HG03097 (cell line): ENCODE results near the gene APBB1.
A peak's percentile ranks its signal among the peaks of the same experiment; 100 is the strongest.
"Not testable (repeated sequence)": the region's sequence is repeated elsewhere in the genome, so short reads cannot be mapped to it uniquely, and the experiment has no call there.

Experiments used
- ATAC-seq: cut with Tn5 transposase; IDR thresholded peaks from one replicate; pipeline ENCODE4 v1.9.1; 2021; ENCODE audit not compliant: unreplicated experiment, low FRiP score

Gene APBB1

DNA sequence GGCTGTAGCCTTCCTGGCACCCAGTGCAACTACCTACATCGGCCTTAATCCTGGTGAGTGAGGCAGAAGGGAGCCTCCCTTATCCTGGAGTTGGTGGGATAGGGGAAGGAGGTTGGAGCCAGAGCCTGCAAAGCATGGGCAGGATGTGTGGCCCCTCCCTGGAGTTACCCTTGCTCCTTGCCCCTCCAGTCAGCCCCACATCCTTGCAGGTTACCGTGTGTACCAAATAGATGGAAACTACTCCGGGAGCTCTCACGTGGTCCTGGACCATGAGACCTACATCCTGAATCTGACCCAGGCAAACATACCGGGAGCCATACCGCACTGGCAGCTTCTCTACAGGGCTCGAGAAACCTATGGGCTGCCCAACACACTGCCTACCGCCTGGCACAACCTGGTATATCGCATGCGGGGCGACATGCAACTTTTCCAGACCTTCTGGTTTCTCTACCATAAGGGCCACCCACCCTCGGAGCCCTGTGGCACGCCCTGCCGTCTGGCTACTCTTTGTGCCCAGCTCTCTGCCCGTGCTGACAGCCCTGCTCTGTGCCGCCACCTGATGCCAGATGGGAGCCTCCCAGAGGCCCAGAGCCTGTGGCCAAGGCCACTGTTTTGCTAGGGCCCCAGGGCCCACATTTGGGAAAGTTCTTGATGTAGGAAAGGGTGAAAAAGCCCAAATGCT, 24.8 kb downstream of the APBB1 start:
- ATAC-seq = no peak

DNA sequence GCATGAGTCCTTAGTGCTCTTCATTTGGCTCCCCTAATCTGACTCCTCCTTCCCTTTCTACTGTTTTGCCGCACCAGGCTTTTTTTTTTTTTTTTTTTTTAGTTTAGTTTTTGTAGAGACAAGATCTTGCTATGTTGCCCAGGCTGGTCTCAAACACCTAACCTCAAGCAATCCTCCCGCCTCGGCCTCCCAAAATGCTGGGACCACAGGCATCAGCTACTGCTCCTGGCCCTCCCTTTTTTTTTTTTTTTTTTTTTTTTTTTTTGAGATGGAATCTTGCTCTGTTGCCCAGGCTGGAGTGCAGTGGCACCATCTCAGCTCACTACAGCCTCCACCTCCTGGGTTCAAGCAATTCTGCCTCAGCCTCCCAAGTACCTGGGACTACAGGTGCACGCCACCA, 26.6 kb downstream of the APBB1 start:
- not testable (repeated sequence) for ATAC-seq

GRCh38 chr11:6391537-6392134, 27.3 kb downstream of the APBB1 start:
- no peak for ATAC-seq

DNA sequence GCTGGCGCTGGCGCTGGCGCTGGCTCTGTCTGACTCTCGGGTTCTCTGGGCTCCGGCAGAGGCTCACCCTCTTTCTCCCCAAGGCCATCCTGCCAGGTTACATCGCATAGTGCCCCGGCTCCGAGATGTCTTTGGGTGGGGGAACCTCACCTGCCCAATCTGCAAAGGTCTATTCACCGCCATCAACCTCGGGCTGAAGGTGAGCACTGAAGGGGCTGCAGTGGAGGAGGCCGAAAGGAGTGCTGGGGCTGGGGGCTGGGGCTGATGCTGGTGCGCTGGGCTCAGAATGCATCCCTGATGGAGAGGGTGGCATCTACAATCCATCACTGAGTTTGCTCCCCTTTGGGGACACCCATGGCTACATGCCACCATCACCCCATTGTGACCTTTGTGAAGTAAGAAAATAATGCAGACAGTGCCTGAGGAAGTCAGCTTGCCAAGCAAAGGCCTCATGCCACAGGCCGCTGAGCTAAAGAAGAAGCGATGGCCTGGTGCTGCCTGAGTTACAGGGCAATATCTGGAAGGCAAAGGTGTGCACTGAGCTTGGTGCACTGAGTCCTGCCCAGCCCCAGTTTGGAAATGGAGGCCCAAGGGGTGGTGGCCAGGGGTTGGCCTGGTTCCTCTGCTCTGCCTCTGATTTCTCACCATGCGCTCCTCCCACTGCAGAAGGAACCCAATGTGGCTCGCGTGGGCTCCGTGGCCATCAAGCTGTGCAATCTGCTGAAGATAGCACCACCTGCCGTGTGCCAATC, 28.0 kb downstream of the APBB1 start:
- ATAC-seq = no peak

DNA sequence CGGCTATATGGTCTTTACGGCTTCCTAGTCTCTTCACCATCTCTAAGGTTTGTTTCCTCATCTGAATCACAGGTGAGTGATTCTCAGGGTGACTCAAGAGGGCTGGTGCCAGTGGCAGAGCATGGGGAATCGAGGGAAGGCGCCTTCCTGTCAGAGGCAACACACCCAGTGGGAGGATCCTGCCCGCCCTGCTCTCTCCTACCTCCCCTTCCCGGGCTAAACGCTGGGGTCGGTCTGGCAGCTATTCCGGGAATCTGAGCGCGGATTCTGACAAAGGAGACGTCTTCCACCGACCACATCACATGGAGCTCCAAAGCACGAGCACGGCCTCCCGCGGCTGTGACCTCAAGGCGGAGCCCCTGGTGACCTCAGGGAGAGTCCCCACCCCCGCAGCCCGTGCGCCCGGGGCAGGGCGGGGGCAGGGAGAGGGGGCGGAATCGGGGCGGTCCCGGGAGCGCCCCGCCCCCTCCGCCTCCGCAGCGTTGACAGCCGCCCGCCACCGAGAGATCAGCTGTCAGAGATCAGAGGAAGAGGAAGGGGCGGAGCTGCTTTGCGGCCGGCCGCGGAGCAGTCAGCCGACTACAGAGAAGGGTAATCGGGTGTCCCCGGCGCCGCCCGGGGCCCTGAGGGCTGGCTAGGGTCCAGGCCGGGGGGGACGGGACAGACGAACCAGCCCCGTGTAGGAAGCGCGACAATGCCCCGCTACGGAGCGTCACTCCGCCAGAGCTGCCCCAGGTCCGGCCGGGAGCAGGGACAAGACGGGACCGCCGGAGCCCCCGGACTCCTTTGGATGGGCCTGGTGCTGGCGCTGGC, 28.8 kb downstream of the APBB1 start, which contains the start of gene SMPD1:
Gene SMPD1, plus strand, starts transcription at position 570 of the 813 bp plus-strand sequence. Its CDS starts 125 bp downstream, at position 695.
- ATAC-seq = peak; percentile 95

DNA sequence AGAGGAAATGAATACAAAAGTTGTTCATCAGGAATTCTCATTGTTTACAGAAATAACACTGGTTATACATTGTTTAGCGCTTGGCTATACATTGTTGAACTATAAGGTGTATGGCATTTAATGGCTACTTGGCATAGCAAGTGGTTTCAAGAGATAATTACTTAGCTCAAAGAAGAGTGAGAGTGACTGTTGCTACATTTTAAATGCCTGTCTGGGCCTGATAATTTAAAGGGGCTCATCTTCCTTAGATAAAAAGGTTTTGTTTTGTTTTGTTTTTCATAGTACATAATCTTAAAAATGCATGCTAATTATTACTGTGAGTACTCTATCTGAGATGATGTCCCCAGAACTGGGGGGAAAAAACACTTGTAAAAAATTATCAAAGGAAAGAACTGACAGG, 30.1 kb downstream of the APBB1 start:
- ATAC-seq = no peak

- ATAC-seq = no peak
Measured at GRCh38 chr11:6387811-6388599, 30.9 kb downstream of the APBB1 start.

DNA sequence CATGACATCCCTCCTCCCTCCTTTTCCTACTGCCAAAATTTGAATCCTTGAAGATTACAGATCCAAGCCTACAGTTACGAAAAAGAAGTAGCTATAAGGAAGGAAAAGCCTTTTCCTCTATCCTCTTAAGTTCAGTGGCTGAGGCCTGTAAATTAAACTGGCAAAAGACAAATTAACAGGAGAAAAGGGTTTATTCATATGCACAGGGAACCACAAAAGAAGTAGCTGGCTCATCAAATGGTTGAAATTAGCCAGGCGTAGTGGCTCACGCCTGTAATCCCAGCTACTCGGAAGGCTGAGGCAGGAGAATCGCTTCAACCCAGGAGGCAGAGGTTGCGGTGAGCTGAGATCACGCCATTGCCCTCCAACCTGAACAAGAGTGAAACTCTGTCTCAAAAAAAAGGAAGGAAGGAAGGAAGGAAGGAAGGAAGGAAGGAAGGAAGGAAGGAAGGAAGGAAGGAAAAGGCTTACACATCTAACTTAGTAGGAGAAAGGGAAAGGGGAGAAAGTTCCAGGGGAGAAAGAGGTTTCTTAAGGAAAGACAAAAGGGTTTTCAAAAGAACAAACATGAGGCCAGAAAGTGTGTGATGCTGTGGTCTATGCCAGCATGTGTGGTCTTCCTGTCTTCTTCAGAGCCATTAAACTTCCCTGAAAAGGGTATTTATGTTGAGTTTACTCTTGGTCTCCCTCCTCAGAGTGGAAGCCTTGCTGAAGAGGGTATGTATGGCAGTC, 33.7 kb downstream of the APBB1 start:
- ATAC-seq = no peak

GRCh38 chr11:6378640-6378989, 40.3 kb downstream of the APBB1 start:
- no peak for ATAC-seq

- ATAC-seq = no peak
Measured at GRCh38 chr11:6377902-6378639, 40.8 kb downstream of the APBB1 start.

- ATAC-seq = no peak
Measured at GRCh38 chr11:6371825-6372224, 47.1 kb downstream of the APBB1 start.

- no peak for ATAC-seq
Measured at GRCh38 chr11:6365659-6366058, 53.2 kb downstream of the APBB1 start.

DNA sequence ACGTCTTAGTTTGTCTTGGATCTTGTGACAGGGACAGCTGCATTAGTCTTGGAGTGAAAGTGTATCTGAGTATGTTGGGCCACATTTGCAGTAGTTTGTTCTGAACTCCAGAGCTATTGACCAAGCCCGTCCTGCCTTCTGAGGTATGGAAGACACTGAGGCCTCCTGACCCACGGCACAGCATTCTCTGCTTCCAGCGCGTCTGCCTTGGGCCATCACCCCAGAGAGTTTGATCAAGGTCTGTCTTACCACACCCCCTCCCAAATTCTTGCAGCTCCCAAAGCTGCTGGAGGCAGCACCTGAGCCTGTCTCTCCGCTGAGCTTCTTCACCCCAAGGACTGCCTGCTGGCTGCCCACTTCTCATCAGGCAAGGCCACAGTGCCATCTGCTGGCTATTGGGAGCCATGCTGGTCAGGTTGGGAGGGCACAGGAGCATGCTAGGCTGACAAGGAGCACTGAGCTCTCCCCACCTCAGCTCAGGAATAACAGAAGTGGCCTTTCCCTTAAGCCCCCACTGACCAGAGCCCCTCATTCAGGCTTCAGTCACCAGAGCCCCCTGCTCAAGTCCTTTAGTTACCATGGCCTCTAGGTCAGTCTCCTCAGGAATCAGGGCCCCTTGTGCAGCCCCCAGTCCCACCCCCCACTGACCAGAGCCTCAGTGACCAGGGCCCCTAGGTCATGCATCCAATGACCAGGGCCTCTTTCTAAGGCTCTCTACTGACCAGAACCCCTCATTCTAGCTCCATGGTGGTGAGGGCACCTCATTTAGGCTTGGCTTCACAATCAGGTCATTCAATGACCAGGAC, 55.8 kb downstream of the APBB1 start:
- no peak for ATAC-seq

GRCh38 chr11:6362185-6362872, 56.6 kb downstream of the APBB1 start:
- no peak for ATAC-seq

- ATAC-seq = no peak
Measured at GRCh38 chr11:6360183-6360582, 58.7 kb downstream of the APBB1 start.

DNA sequence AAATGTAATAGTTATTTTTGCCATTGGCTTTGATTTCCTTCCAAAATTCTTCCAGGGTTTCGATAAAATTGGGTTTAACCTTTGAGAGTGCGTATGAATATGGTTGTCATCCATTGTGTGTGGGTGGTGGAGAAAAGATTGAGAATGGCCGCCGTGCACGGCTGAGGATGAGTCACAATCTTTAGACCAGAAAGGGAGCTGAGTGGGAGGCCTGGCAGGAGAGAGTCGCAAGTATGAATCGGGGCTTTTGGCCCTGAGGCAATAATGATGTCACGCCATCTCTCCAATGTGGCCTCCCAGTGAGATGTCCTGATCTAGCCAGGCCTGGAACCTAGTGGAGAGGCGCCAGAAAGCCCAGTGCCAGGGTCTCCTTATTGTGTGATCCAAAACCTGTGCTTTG, 61.7 kb downstream of the APBB1 start:
- no peak for ATAC-seq

DNA sequence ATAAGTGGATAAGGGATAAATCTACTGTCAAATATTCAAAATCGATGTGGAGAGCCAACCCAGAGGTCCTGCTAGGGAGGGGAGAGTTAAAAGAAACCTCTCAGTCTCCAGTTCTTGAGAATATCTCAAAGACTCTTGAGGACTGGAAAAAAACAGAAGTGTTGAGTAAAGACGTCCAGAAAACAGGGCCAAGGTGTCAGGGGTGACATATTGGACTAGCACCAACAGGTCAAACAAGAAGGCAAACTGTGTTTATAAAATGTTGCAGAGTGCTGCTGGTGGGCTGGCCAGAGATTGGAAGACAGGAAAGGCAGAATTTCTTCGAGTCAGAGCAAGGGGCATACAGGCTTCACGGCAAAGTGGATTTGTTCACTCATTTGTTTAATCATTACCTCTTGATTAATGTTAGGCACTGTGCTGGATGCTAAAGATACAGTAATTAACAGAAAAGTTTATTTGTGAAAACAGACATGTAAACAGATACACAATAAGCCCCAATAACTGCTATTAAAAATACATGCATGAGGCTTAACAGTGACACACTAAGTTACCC, 62.3 kb downstream of the APBB1 start:
- no peak for ATAC-seq
